Natural killer cell (primary cell): ENCODE data around the gene PLVAP. TPM values are rescaled to one million over a fixed set of nuclear protein-coding genes. Genes with fewer than 3 reads are reported as not detected.

Source experiments
- ATAC-seq, 3 donors: fragments of 150-1000 bp in 2 of 3; fragments of 200-7000 bp in 1 of 3; cut with Tn5 transposase; 1 replicate in 1 of 3; 2 replicates in 2 of 3; pipeline ENCODE4 v1.10.0; 2021; ENCODE audit warnings: mild to moderate bottlenecking in 2 of 3, moderate library complexity in 2 of 3
- DNase-seq, 2 donors: peaks; one replicate each; pipeline versions ENCODE4 v3.0.0 to v3.0.0-alpha.2; 2013 to 2021; ENCODE audit warnings: mixed read lengths in 1 of 2
- H3K27ac ChIP-seq: one replicate; pipeline ENCODE4 v1.5.1; 2013; ENCODE audit warnings: mild to moderate bottlenecking, low read length
- H3K27me3 ChIP-seq: one replicate; pipeline ENCODE4 v1.6.1; 2013; ENCODE audit warnings: low read length; ENCODE audit not compliant: control insufficient read depth, insufficient read depth
- H3K36me3 ChIP-seq: one replicate; pipeline ENCODE4 v1.6.1; 2013; ENCODE audit warnings: low read length; ENCODE audit not compliant: control insufficient read depth, insufficient read depth
- H3K4me1 ChIP-seq: one replicate; pipeline ENCODE4 v1.6.1; 2013; ENCODE audit warnings: low read length; ENCODE audit not compliant: control insufficient read depth, insufficient read depth
- H3K4me3 ChIP-seq: one replicate; pipeline ENCODE4 v1.5.1; 2013; ENCODE audit warnings: low read length
- H3K9me3 ChIP-seq: one replicate; pipeline ENCODE4 v1.6.1; 2013; ENCODE audit warnings: low read length; ENCODE audit not compliant: control insufficient read depth, insufficient read depth
- H3K27ac Mint-ChIP-seq, 2 donors: one replicate each; pipeline ENCODE4 v1.8.0; 2022; ENCODE audit warnings: mild to moderate bottlenecking in 2 of 2, mixed read lengths in 2 of 2, moderate library complexity in 1 of 2
- H3K27me3 Mint-ChIP-seq, 2 donors: one replicate each; pipeline ENCODE4 v1.8.0; 2022; ENCODE audit warnings: low read depth in 2 of 2, mixed read lengths in 2 of 2
- H3K36me3 Mint-ChIP-seq: one replicate; pipeline ENCODE4 v1.8.0; 2022; ENCODE audit warnings: mixed read lengths
- H3K4me1 Mint-ChIP-seq, 2 donors: one replicate each; pipeline ENCODE4 v1.8.0; 2022; ENCODE audit warnings: mixed read lengths in 2 of 2
- H3K4me3 Mint-ChIP-seq: one replicate; pipeline ENCODE4 v1.8.0; 2022; ENCODE audit warnings: mild to moderate bottlenecking, moderate library complexity, mixed read lengths
- H3K9me3 Mint-ChIP-seq, 2 donors: one replicate each; pipeline ENCODE4 v1.8.0; 2022; ENCODE audit warnings: mixed read lengths in 2 of 2
- WGBS: methylation state at CpG from one replicate; pipeline ENCODE4 v1.1.7; 2013; ENCODE audit warnings: missing lambda C conversion rate; ENCODE audit not compliant: insufficient coverage; 5-methylcytosine and 5-hydroxymethylcytosine counted together
- intact Hi-C: fragments of 100-400 bp; cut with micrococcal nuclease; formaldehyde crosslinking; loops from one replicate; pipeline ENCODE4 v1.14.2; 2022
- total RNA-seq, 4 donors: library from RNA; stranded (reverse); fragments of 120-200 nt in 1 of 4; gene quantifications; one replicate each; pipeline versions ENCODE4 v1.2.3 to v1.2.4, GENCODE V29; 2013 to 2022
- TF ChIP-seq, protein P1 (sequence below): fragments of 200-600 bp; IDR thresholded peaks from one replicate; pipeline ENCODE4 v1.8.0; 2022; ENCODE audit warnings: antibody characterized with exemption

PLVAP gene
- total RNA-seq, 3 donors from 2014 or later (not counting 1 experiment from before 2014, with no cell fraction given) = 0.33 to 0.53 TPM; not detected in 1

DNA sequence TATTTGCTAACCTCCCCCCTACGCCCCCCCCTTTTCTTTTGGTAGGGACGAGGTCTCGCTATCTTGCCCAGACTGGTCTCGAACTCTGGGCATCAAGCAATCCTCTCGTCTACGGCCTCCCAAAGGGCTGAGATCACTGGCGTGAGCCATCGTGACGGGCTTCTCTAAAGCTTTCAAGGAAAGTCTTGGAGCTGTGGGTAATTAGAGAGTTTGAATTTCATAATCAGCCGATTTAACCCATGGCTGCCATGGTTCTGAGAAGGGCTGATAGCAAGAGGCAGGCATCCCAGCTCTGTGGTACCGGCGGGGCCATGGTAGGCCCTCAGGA is 73.2 kb downstream of the PLVAP start:
- H3K27ac Mint-ChIP-seq = peak overlapping the region in 1 of 2 donors; percentile 89
- no peak overlapping the region for H3K27ac ChIP-seq
- intact Hi-C loops = no loop called here
- peaks cover 16 to 32% of the 10 kb centered on the region in 2 donors for H3K4me1 Mint-ChIP-seq
- H3K4me1 ChIP-seq = peaks cover 40% of the 10 kb centered on the region
- 94% methylated on average over 12 of the region's 12 CpGs for WGBS
- no peaks in the 10 kb centered on the region for H3K27me3 Mint-ChIP-seq
- no peaks in the 10 kb centered on the region for H3K9me3 Mint-ChIP-seq
- no peaks in the 10 kb centered on the region for H3K27me3 ChIP-seq
- no peaks in the 10 kb centered on the region for H3K9me3 ChIP-seq
- DNase-seq = no peak
- TF ChIP-seq, protein P1, sequence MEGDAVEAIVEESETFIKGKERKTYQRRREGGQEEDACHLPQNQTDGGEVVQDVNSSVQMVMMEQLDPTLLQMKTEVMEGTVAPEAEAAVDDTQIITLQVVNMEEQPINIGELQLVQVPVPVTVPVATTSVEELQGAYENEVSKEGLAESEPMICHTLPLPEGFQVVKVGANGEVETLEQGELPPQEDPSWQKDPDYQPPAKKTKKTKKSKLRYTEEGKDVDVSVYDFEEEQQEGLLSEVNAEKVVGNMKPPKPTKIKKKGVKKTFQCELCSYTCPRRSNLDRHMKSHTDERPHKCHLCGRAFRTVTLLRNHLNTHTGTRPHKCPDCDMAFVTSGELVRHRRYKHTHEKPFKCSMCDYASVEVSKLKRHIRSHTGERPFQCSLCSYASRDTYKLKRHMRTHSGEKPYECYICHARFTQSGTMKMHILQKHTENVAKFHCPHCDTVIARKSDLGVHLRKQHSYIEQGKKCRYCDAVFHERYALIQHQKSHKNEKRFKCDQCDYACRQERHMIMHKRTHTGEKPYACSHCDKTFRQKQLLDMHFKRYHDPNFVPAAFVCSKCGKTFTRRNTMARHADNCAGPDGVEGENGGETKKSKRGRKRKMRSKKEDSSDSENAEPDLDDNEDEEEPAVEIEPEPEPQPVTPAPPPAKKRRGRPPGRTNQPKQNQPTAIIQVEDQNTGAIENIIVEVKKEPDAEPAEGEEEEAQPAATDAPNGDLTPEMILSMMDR = no peak
- no peak for ATAC-seq
- no peak overlapping the region for H3K4me3 ChIP-seq
- peak overlapping the region; percentile 78 for H3K4me3 Mint-ChIP-seq
- H3K36me3 ChIP-seq = no peaks in the 10 kb centered on the region
- H3K36me3 Mint-ChIP-seq = no peaks in the 10 kb centered on the region

DNA sequence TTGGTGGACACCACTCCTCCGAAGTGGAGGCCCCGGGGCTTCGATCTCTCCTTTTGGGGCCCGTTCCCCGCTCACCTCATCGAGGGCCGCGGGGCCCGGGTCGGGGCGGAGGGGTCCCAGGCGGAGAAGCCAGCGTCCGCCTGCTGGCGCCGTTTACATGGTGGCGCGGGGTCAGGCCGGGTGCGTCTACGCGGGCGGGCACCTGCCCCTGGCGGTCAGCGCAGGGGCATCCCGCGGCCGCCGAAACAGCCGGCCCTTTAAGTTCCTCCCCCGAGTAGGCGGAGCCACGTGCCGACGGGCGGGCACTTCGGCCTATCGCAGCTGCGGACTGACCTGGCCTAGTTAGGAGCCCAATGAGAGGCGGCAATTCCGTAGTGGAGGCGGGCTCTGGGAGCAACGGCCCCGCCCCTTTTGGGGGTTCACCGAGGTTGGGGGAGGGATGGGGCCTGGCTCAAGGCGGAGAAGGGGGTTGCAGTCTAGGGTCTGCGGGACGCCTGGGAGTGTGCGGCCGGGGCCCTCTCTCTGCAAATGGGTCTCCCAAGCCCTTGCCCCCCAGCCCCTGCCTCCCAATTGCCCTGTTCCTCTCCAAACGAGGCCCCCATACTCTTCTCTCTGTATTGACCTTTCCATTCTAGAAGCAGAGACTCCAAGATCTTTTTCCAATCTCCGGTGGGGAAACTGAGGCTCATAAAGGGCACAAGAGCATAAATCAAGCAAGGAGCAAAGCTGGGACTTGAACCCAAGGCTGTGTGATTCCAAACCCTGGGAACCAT is 73.8 kb downstream of the PLVAP start, which contains the start of gene ABHD8:
ABHD8 (minus strand) TSS at position 259 of the 773 bp plus-strand sequence. CDS start 1,809 bp downstream, outside the sequence.
- WGBS = 2% methylated on average over 52 of the region's 52 CpGs
- DNase-seq (peak; percentile 95 to 96), ATAC-seq (peak; percentile 79 to 88 (median 81))
- TF ChIP-seq, protein P1 = peak; percentile 55
- Histone ChIP-seq H3K27me3 (no peaks in the 10 kb centered on the region), H3K4me1 (peaks cover 39% of the 10 kb centered on the region), H3K9me3 (no peaks in the 10 kb centered on the region), H3K36me3 (no peaks in the 10 kb centered on the region), H3K27ac (peak within 1 kb of the TSS; percentile 51), H3K4me3 (peak within 1 kb of the TSS; percentile 44)
- Mint-ChIP-seq H3K36me3 (no peaks in the 10 kb centered on the region), H3K4me1 (peaks cover 15 to 31% of the 10 kb centered on the region in 2 donors), H3K27me3 (no peaks in the 10 kb centered on the region), H3K27ac (peak within 1 kb of the TSS; percentile 81 to 89), H3K4me3 (peak within 1 kb of the TSS; percentile 78), H3K9me3 (no peaks in the 10 kb centered on the region)
- intact Hi-C loops = no loop called here

DNA sequence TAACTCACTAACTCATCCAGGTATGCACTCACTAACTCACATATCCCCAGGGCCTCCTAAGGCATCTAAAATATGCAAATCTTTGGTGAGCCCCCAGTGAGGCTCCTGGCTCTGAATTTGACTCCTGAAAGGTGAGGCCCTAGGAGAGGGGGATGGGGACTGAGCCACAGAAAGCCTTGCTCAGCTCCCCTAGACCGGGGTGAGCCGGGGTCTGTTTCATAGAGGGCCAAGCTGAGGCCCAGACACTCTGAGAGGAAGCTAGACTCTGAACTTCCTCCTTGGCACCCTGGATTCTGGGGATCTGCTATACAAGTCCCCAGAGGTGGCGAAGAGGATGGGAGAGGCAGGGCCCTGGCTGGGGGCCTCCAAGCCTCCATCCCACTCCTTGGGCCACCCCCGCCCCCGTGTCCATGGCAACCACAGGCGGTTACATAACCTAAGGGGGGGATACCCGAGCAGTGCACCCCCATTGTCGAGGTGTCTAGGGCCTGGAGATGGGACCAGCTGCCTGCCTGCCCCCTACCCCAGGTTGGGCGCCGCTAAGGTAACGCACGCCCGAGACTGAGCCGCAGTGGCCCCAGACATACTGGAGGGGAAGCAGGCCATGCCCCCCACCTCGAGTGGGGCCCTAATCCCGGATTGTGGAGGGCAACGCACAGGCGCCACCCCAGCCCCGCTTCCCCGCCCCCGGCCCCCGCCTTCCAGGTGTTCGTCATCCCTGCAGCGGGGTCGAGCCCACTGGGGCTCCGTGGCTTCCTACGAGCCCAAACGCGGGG is 74.6 kb downstream of the PLVAP start:
- ATAC-seq = peak in 1 of 3 donors; percentile 2

More for the DNA sequence above, 74.6 kb downstream of the PLVAP start:
- DNase-seq = peak in 1 of 2 donors; percentile 52
- no peaks in the 10 kb centered on the region for H3K27me3 Mint-ChIP-seq
- TF ChIP-seq, protein P1 = no peak
- H3K4me3 ChIP-seq = peak overlapping the region; percentile 44
- H3K4me1 Mint-ChIP-seq = peaks cover 15 to 26% of the 10 kb centered on the region in 2 donors
- peak overlapping the region; percentile 78 for H3K4me3 Mint-ChIP-seq
- intact Hi-C loops = no loop called here
- no peaks in the 10 kb centered on the region for H3K36me3 Mint-ChIP-seq
- 13% methylated on average over 29 of the region's 29 CpGs for WGBS
- peaks cover 3% of the 10 kb centered on the region for H3K9me3 ChIP-seq
- peaks cover 39% of the 10 kb centered on the region for H3K4me1 ChIP-seq
- H3K9me3 Mint-ChIP-seq = no peaks in the 10 kb centered on the region
- H3K27ac Mint-ChIP-seq = peak overlapping the region in 1 of 2 donors; percentile 89
- no peaks in the 10 kb centered on the region for H3K27me3 ChIP-seq
- peak overlapping the region; percentile 51 for H3K27ac ChIP-seq
- no peaks in the 10 kb centered on the region for H3K36me3 ChIP-seq

Other genes with a start within 250 kb of the PLVAP start
- 10 to 100 TPM; 16.4 to 21.1 (median 20.9) TPM for gene USE1, start 162.0 kb downstream of the PLVAP start, total RNA-seq
- 10 to 100 TPM; 28.1 to 39.1 (median 37.0) TPM for gene OCEL1, start 151.1 kb downstream of the PLVAP start, total RNA-seq
- 1 to 10 TPM; 1.3 to 4.2 (median 1.8) TPM for gene NR2F6, start 131.4 kb downstream of the PLVAP start, total RNA-seq
- gene USHBP1, start 112.6 kb downstream of the PLVAP start, total RNA-seq = not detected
- gene BABAM1, start 109.9 kb downstream of the PLVAP start, total RNA-seq = 100 to 1,000 TPM; 106 to 127 (median 106) TPM
- gene ANKLE1, start 95.4 kb downstream of the PLVAP start, total RNA-seq = 1 to 10 TPM; 1.3 to 3.6 (median 2.0) TPM
- gene ABHD8, start 73.9 kb downstream of the PLVAP start, total RNA-seq = 1 to 10 TPM; 7.5 to 10.0 (median 9.7) TPM
- gene MRPL34, start 71.5 kb downstream of the PLVAP start, total RNA-seq = 10 to 100 TPM; 26.9 to 40.8 (median 39.4) TPM
- 10 to 100 TPM; 32.2 to 42.5 (median 37.7) TPM for gene DDA1, start 67.8 kb downstream of the PLVAP start, total RNA-seq
- gene ANO8, start 42.5 kb downstream of the PLVAP start, total RNA-seq = 10 to 100 TPM; 18.5 to 24.7 (median 19.1) TPM
- 10 to 100 TPM; 21.6 to 33.0 (median 27.7) TPM for gene GTPBP3, start 39.8 kb downstream of the PLVAP start, total RNA-seq
- 1 to 10 TPM in 2 of 3 donors, not detected in 1; 2.7 TPM for gene CCDC194, start 16.9 kb upstream of the PLVAP start, total RNA-seq
- 100 to 1,000 TPM in 2 of 3 donors, 10 to 100 TPM in 1; 84.8 to 106 (median 100) TPM for gene BST2, start 28.3 kb upstream of the PLVAP start, total RNA-seq
- gene MVB12A, start 42.7 kb upstream of the PLVAP start, total RNA-seq = 10 to 100 TPM; 28.4 to 30.1 (median 29.4) TPM
- gene TMEM221, start 71.3 kb upstream of the PLVAP start, total RNA-seq = not detected
- not detected for gene NXNL1, start 83.6 kb upstream of the PLVAP start, total RNA-seq
- 10 to 100 TPM; 12.9 to 26.2 (median 16.3) TPM for gene SLC27A1, start 93.2 kb upstream of the PLVAP start, total RNA-seq
- 10 to 100 TPM; 52.9 to 58.1 (median 57.8) TPM for gene PGLS, start 134.3 kb upstream of the PLVAP start, total RNA-seq
- 10 to 100 TPM; 39.0 to 55.4 (median 43.7) TPM for gene COLGALT1, start 178.3 kb upstream of the PLVAP start, total RNA-seq